Hematopoietic multipotent progenitor cell treated with erythropoietin and hydrocortisone succinate and interleukin-3 and kit ligand, for 15 days (in vitro differentiated cells): ENCODE results near the gene PPP1R16B.

Experiments used
- DNase-seq: peaks from one replicate; pipeline ENCODE4 v3.0.0-alpha.2; 2015; ENCODE audit warnings: low spot score

Gene PPP1R16B

DNA sequence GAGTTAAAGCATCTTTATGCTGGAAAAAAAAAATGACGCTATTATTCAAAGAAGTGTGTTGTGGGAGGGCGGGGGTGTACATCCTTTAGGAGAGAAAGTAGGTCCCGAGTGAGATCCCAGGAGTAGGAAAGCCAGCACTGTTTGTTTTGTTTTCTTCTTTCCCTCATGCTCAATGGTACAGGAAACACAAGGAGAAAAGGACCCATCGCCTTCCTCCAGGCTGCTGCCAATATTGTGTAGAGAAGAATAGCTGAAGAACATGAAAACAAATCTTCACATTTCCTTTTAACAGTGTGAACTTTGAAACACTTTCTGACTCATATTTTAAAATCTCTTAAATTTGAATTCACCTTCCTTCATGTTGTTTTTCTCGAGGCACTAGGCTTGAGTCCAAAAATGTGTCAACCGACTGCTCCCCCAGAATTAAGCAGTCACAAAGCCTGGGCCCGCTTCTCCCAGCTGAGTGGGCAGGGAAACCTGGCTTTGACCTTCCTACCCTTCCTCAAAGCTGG, 22.3 kb downstream of the PPP1R16B start:
- DNase-seq: no peak

- no peak for DNase-seq
Observed at GRCh38 chr20:38828514-38829295, 23.2 kb downstream of the PPP1R16B start.

GRCh38 chr20:38829296-38829875, 23.9 kb downstream of the PPP1R16B start:
- DNase-seq: no peak

GRCh38 chr20:38830356-38830755, 24.9 kb downstream of the PPP1R16B start:
- no peak for DNase-seq

DNA sequence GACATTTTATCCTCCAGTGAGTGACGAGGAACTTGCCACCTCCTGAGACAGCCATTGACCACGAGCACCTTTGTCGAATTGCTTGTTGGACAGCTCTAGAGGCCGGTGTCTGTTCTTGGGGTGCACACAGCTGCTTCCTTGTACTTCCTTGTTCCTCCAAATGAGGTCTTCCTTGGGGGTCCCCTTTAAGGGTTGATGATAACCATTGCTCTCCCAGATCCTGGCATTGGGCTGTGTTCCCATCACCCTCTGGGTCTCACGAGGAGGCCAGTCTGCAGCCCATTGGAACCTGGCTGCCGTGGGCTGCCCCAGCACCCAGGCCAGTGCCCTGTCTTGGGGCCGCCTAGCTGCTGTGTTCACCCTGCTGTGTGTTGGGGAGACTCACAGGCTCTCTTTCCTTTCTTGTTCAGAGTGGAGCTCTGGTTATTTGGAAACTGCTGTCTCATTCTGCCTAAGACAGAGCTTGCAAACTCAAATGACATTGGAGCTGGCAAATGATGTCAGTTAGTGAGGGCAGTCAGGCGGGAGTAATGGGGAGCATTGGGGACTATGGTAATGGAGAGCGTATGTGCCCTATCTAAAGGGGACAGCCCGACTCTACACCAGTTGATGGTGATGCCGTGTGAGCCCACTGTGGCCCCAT, 25.7 kb downstream of the PPP1R16B start:
- no peak for DNase-seq

GRCh38 chr20:38831995-38832620, 26.6 kb downstream of the PPP1R16B start:
- no peak for DNase-seq

- no peak for DNase-seq
Observed at GRCh38 chr20:38833154-38833856, 27.8 kb downstream of the PPP1R16B start.

GRCh38 chr20:38833857-38834164, 28.3 kb downstream of the PPP1R16B start:
- no peak for DNase-seq

DNA sequence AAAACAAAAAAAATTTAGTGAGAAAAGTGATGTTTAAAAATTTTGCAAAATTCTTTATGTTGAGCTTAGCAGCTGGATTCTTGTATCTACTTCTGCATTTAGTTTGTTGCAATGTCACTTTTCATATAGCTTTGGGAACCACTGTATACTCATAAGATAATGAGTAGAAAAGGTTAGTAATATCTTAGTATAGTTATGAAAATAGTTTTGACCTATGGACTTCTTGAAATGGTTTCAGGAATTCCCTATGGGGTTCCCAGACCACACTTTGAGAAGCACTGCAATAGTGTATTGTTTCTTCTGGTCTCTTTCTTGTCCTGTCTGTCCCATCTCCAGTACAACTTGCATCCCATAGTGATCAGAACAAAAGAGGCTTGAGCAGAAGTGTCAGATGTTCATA, 29.4 kb downstream of the PPP1R16B start:
- no peak for DNase-seq

- no peak for DNase-seq
Observed at GRCh38 chr20:38835792-38836191, 30.3 kb downstream of the PPP1R16B start.

GRCh38 chr20:38836991-38837390, 31.5 kb downstream of the PPP1R16B start:
- no peak for DNase-seq

GRCh38 chr20:38838326-38838725, 32.8 kb downstream of the PPP1R16B start:
- DNase-seq: no peak

GRCh38 chr20:38839563-38839962, 34.1 kb downstream of the PPP1R16B start:
- no peak for DNase-seq

DNA sequence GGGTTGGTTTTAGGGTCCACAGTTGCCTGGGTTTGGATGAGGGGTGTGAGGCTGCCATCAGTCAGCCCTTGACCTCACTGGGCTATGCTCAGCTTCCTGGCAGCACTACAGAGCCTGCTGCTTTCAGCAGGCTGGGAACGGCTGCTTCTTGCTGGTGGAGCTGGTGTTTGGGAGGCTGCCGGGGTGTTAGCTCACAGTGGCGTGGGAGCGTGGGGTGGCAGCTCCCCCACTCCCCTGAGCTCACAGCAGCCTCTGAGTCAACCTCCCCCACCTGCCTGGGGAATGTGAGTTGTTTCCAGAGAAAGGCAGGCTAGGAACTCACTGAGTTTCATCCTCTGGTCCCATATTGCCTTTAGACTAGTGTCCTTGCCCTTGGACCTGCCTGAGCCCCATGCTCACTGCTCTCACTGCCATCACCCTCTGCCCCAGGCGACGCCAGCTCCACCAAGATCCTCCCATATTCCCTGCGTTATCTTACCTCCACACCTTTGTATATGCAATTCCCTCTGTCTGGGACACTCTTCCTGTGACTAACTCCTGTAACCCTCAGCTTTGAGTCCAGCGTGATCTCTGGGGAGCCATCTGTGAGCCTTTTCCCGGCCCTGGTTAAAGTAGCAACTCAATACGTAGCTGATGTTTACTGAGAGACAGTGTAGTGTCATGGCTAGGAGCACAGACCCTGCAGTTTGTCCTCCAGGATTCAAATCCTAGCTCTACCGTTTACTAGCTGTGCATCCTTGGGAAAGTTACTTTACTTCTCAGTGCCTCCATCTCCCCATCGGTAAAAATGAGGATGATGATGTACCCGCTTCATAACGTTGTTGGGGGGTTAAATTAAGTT, 34.8 kb downstream of the PPP1R16B start:
- DNase-seq: no peak

GRCh38 chr20:38840894-38841470, 35.5 kb downstream of the PPP1R16B start:
- DNase-seq: no peak

DNA sequence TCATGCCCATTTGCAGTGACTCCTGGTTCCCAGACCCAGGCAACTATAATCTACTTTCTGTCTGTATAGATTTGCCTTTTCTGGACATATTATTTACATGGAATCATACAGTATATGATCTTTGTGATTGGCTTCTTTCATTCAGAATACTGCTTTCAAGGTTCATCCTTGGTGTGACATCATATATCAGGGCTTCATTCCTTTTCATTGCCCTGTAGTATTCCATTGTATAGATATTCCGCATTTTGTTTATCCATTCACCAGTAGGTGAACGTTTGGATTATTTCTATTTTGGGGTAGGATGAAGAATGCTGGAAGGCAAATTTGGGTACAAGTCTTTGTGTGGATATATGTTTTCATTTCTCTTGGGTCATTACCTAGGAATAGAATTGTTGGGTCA, 36.1 kb downstream of the PPP1R16B start:
- DNase-seq: no peak

DNA sequence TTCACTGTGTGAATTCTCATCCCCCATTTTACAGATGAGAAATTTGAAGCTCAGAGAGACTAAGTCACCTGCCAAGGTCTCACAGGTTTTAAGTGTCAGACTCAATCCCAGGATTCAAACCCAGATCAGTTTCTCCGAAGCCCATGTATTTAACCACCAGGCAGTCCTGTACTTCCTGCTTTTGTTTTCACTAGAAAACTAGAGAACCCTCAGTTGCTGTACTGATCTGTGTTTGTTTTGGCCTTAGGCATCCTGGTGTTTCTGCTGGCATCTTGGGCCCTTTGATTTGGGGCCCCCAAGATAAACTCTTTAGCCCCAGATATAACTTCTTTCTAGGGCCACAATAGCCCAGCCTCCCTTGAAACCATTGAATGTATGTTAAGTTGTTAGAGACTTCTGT, 36.5 kb downstream of the PPP1R16B start:
- no peak for DNase-seq

GRCh38 chr20:38842558-38842981, 37.1 kb downstream of the PPP1R16B start:
- DNase-seq: no peak

- DNase-seq: no peak
Observed at GRCh38 chr20:38843346-38843745, 37.8 kb downstream of the PPP1R16B start.

DNA sequence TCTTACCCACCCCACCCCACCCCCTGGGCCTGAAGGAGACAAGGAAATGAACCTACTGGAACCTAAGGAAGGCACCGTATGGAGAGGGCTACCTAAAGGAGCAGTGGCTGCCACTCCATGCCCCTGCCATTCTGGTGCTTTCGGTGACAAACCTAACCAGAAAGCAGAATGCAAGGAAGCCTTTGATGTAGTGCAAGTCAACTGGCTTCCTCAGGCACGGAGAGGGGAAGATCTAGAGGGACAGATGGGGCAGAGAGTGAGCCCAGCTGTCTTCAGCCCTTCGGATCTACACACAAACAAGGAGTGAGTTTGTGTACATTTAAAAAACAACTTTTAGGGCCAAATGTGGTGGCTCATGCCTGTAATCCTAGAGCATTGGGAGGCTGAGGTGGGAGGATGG, 39.5 kb downstream of the PPP1R16B start:
- no peak for DNase-seq

- no peak for DNase-seq
Observed at GRCh38 chr20:38847840-38848239, 42.3 kb downstream of the PPP1R16B start.
